ENCODE measurements around the gene LNX1.

LNX1 gene

GRCh38 chr4:53427366-53427765 lies 163.9 kb downstream of the LNX1 start:
- H2BK12ac ChIP-seq (ENCODE audit: low read length), result no peak overlapping the region
- DNase-seq, result no peak
- no peaks in the 10 kb centered on the region for H3K4me1 ChIP-seq (ENCODE audit: control insufficient read depth in 1 of 2, insufficient read depth in 2 of 2, low read length in 2 of 2)
- H2BK120ac ChIP-seq (ENCODE audit: insufficient read depth, low read length, poor library complexity), result no peak overlapping the region
- H3K14ac ChIP-seq (ENCODE audit: low read length), result no peak overlapping the region
- no peak overlapping the region for H2AK5ac ChIP-seq (ENCODE audit: low read length)
- H4K8ac ChIP-seq (ENCODE audit: low read depth, low read length), result no peak overlapping the region
- no peak overlapping the region for H3K9ac ChIP-seq (ENCODE audit: low read length)
- no peak overlapping the region for H2BK5ac ChIP-seq (ENCODE audit: low read depth, low read length, poor library complexity)
- no peaks in the 10 kb centered on the region for H3K79me2 ChIP-seq (ENCODE audit: control insufficient read depth, insufficient read depth, low read length, poor library complexity)
- H3K4me2 ChIP-seq (ENCODE audit: low read length), result no peak overlapping the region
- no peaks in the 10 kb centered on the region for H3K27me3 ChIP-seq (ENCODE audit: insufficient read depth, low read length)
- no peak overlapping the region for H4K12ac ChIP-seq (ENCODE audit: low read depth, low read length)
- no peak overlapping the region for H3K4ac ChIP-seq (ENCODE audit: low read depth, low read length)
- no peak overlapping the region for H3K27ac ChIP-seq (ENCODE audit: low read depth, low read length)
- H3K79me1 ChIP-seq (ENCODE audit: low read length), result no peaks in the 10 kb centered on the region
- no peak overlapping the region for H4K91ac ChIP-seq (ENCODE audit: low read depth, low read length)
- H2AFZ ChIP-seq (ENCODE audit: insufficient read depth, low read length, poor library complexity), result no peak overlapping the region
- H3K23ac ChIP-seq (ENCODE audit: low read length), result no peak overlapping the region
- H3K36me3 ChIP-seq (ENCODE audit: control insufficient read depth in 1 of 2, insufficient read depth in 2 of 2, low read length in 2 of 2), result peaks cover 3 to 5% of the 10 kb centered on the region in 2 experiments
- no peaks in the 10 kb centered on the region for H3K9me3 ChIP-seq (ENCODE audit: insufficient read depth, low read depth, low read length)
- H3K4me3 ChIP-seq (ENCODE audit: low read depth, low read length), result no peak overlapping the region
- no peak overlapping the region for H3K18ac ChIP-seq (ENCODE audit: low read length)

GRCh38 chr4:53424280-53424679 lies 167.0 kb downstream of the LNX1 start:
- H4K91ac ChIP-seq (ENCODE audit: low read depth, low read length), result no peak overlapping the region
- DNase-seq, result no peak
- H3K23ac ChIP-seq (ENCODE audit: low read length), result no peak overlapping the region
- H3K14ac ChIP-seq (ENCODE audit: low read length), result no peak overlapping the region
- H2BK12ac ChIP-seq (ENCODE audit: low read length), result no peak overlapping the region
- no peak overlapping the region for H2AFZ ChIP-seq (ENCODE audit: insufficient read depth, low read length, poor library complexity)
- H4K8ac ChIP-seq (ENCODE audit: low read depth, low read length), result no peak overlapping the region
- H3K79me2 ChIP-seq (ENCODE audit: control insufficient read depth, insufficient read depth, low read length, poor library complexity), result no peaks in the 10 kb centered on the region
- no peak overlapping the region for H2AK5ac ChIP-seq (ENCODE audit: low read length)
- H3K27me3 ChIP-seq (ENCODE audit: insufficient read depth, low read length), result no peaks in the 10 kb centered on the region
- H3K9me3 ChIP-seq (ENCODE audit: insufficient read depth, low read depth, low read length), result no peaks in the 10 kb centered on the region
- H4K12ac ChIP-seq (ENCODE audit: low read depth, low read length), result no peak overlapping the region
- H3K18ac ChIP-seq (ENCODE audit: low read length), result no peak overlapping the region
- H3K36me3 ChIP-seq (ENCODE audit: control insufficient read depth in 1 of 2, insufficient read depth in 2 of 2, low read length in 2 of 2), result no peaks in the 10 kb centered on the region
- H3K4me2 ChIP-seq (ENCODE audit: low read length), result no peak overlapping the region
- no peak overlapping the region for H3K27ac ChIP-seq (ENCODE audit: low read depth, low read length)
- no peak overlapping the region for H3K4ac ChIP-seq (ENCODE audit: low read depth, low read length)
- H3K79me1 ChIP-seq (ENCODE audit: low read length), result no peaks in the 10 kb centered on the region
- H2BK5ac ChIP-seq (ENCODE audit: low read depth, low read length, poor library complexity), result no peak overlapping the region
- H2BK120ac ChIP-seq (ENCODE audit: insufficient read depth, low read length, poor library complexity), result no peak overlapping the region
- H3K4me1 ChIP-seq (ENCODE audit: control insufficient read depth in 1 of 2, insufficient read depth in 2 of 2, low read length in 2 of 2), result no peaks in the 10 kb centered on the region
- H3K9ac ChIP-seq (ENCODE audit: low read length), result no peak overlapping the region
- H3K4me3 ChIP-seq (ENCODE audit: low read depth, low read length), result no peak overlapping the region

GRCh38 chr4:53422367-53422766 lies 168.9 kb downstream of the LNX1 start:
- H3K18ac ChIP-seq (ENCODE audit: low read length), result no peak overlapping the region
- no peak overlapping the region for H3K23ac ChIP-seq (ENCODE audit: low read length)
- no peak overlapping the region for H3K9ac ChIP-seq (ENCODE audit: low read length)
- peaks cover 0 to 2% of the 10 kb centered on the region in 2 experiments for H3K36me3 ChIP-seq (ENCODE audit: control insufficient read depth in 1 of 2, insufficient read depth in 2 of 2, low read length in 2 of 2)
- no peak overlapping the region for H2BK12ac ChIP-seq (ENCODE audit: low read length)
- no peaks in the 10 kb centered on the region for H3K9me3 ChIP-seq (ENCODE audit: insufficient read depth, low read depth, low read length)
- no peak overlapping the region for H2BK120ac ChIP-seq (ENCODE audit: insufficient read depth, low read length, poor library complexity)
- H3K4ac ChIP-seq (ENCODE audit: low read depth, low read length), result no peak overlapping the region
- no peak overlapping the region for H3K4me2 ChIP-seq (ENCODE audit: low read length)
- H2BK5ac ChIP-seq (ENCODE audit: low read depth, low read length, poor library complexity), result no peak overlapping the region
- no CpG with 5 or more reads among the region's 1 CpG for WGBS (ENCODE audit: extremely low coverage, insufficient coverage, insufficient read length)
- H2AK5ac ChIP-seq (ENCODE audit: low read length), result no peak overlapping the region
- no peaks in the 10 kb centered on the region for H3K4me1 ChIP-seq (ENCODE audit: control insufficient read depth in 1 of 2, insufficient read depth in 2 of 2, low read length in 2 of 2)
- no peak overlapping the region for H3K27ac ChIP-seq (ENCODE audit: low read depth, low read length)
- no peak overlapping the region for H4K8ac ChIP-seq (ENCODE audit: low read depth, low read length)
- H3K14ac ChIP-seq (ENCODE audit: low read length), result no peak overlapping the region
- H2AFZ ChIP-seq (ENCODE audit: insufficient read depth, low read length, poor library complexity), result no peak overlapping the region
- H4K12ac ChIP-seq (ENCODE audit: low read depth, low read length), result no peak overlapping the region
- H3K27me3 ChIP-seq (ENCODE audit: insufficient read depth, low read length), result no peaks in the 10 kb centered on the region
- no peak overlapping the region for H3K4me3 ChIP-seq (ENCODE audit: low read depth, low read length)
- H3K79me2 ChIP-seq (ENCODE audit: control insufficient read depth, insufficient read depth, low read length, poor library complexity), result no peaks in the 10 kb centered on the region
- no peak overlapping the region for H4K91ac ChIP-seq (ENCODE audit: low read depth, low read length)
- no peak for DNase-seq
- H3K79me1 ChIP-seq (ENCODE audit: low read length), result no peaks in the 10 kb centered on the region

- no peak overlapping the region for H2BK5ac ChIP-seq (ENCODE audit: low read depth, low read length, poor library complexity)
- H4K91ac ChIP-seq (ENCODE audit: low read depth, low read length), result no peak overlapping the region
- no peak overlapping the region for H3K14ac ChIP-seq (ENCODE audit: low read length)
- H3K36me3 ChIP-seq (ENCODE audit: control insufficient read depth in 1 of 2, insufficient read depth in 2 of 2, low read length in 2 of 2), result peaks cover 0 to 2% of the 10 kb centered on the region in 2 experiments
- no peak overlapping the region for H3K4me2 ChIP-seq (ENCODE audit: low read length)
- no peaks in the 10 kb centered on the region for H3K9me3 ChIP-seq (ENCODE audit: insufficient read depth, low read depth, low read length)
- no peak overlapping the region for H2AFZ ChIP-seq (ENCODE audit: insufficient read depth, low read length, poor library complexity)
- H3K23ac ChIP-seq (ENCODE audit: low read length), result no peak overlapping the region
- H3K27me3 ChIP-seq (ENCODE audit: insufficient read depth, low read length), result no peaks in the 10 kb centered on the region
- H3K4ac ChIP-seq (ENCODE audit: low read depth, low read length), result no peak overlapping the region
- no peak overlapping the region for H3K9ac ChIP-seq (ENCODE audit: low read length)
- H3K79me2 ChIP-seq (ENCODE audit: control insufficient read depth, insufficient read depth, low read length, poor library complexity), result no peaks in the 10 kb centered on the region
- no peak overlapping the region for H3K27ac ChIP-seq (ENCODE audit: low read depth, low read length)
- no peak overlapping the region for H4K8ac ChIP-seq (ENCODE audit: low read depth, low read length)
- no peaks in the 10 kb centered on the region for H3K4me1 ChIP-seq (ENCODE audit: control insufficient read depth in 1 of 2, insufficient read depth in 2 of 2, low read length in 2 of 2)
- no peak overlapping the region for H3K4me3 ChIP-seq (ENCODE audit: low read depth, low read length)
- no peak overlapping the region for H2BK120ac ChIP-seq (ENCODE audit: insufficient read depth, low read length, poor library complexity)
- H3K18ac ChIP-seq (ENCODE audit: low read length), result no peak overlapping the region
- H4K12ac ChIP-seq (ENCODE audit: low read depth, low read length), result no peak overlapping the region
- H2AK5ac ChIP-seq (ENCODE audit: low read length), result no peak overlapping the region
- no peaks in the 10 kb centered on the region for H3K79me1 ChIP-seq (ENCODE audit: low read length)
- DNase-seq, result no peak
- no CpG with 5 or more reads among the region's 2 CpGs for WGBS (ENCODE audit: extremely low coverage, insufficient coverage, insufficient read length)
- H2BK12ac ChIP-seq (ENCODE audit: low read length), result no peak overlapping the region
Observed at GRCh38 chr4:53421791-53422190, 169.5 kb downstream of the LNX1 start.

- no peaks in the 10 kb centered on the region for H3K79me1 ChIP-seq (ENCODE audit: low read length)
- no peak overlapping the region for H3K9ac ChIP-seq (ENCODE audit: low read length)
- DNase-seq, result no peak
- H4K91ac ChIP-seq (ENCODE audit: low read depth, low read length), result no peak overlapping the region
- no peak overlapping the region for H2BK120ac ChIP-seq (ENCODE audit: insufficient read depth, low read length, poor library complexity)
- no peak overlapping the region for H3K4me2 ChIP-seq (ENCODE audit: low read length)
- H3K4ac ChIP-seq (ENCODE audit: low read depth, low read length), result no peak overlapping the region
- H3K14ac ChIP-seq (ENCODE audit: low read length), result no peak overlapping the region
- H3K23ac ChIP-seq (ENCODE audit: low read length), result no peak overlapping the region
- no peak overlapping the region for H3K27ac ChIP-seq (ENCODE audit: low read depth, low read length)
- H2BK5ac ChIP-seq (ENCODE audit: low read depth, low read length, poor library complexity), result no peak overlapping the region
- no CpG with 5 or more reads among the region's 3 CpGs for WGBS (ENCODE audit: extremely low coverage, insufficient coverage, insufficient read length)
- no peak overlapping the region for H4K12ac ChIP-seq (ENCODE audit: low read depth, low read length)
- H3K18ac ChIP-seq (ENCODE audit: low read length), result no peak overlapping the region
- H3K27me3 ChIP-seq (ENCODE audit: insufficient read depth, low read length), result no peaks in the 10 kb centered on the region
- no peak overlapping the region for H3K4me3 ChIP-seq (ENCODE audit: low read depth, low read length)
- H4K8ac ChIP-seq (ENCODE audit: low read depth, low read length), result no peak overlapping the region
- no peak overlapping the region for H2AFZ ChIP-seq (ENCODE audit: insufficient read depth, low read length, poor library complexity)
- peaks cover 0 to 2% of the 10 kb centered on the region in 2 experiments for H3K36me3 ChIP-seq (ENCODE audit: control insufficient read depth in 1 of 2, insufficient read depth in 2 of 2, low read length in 2 of 2)
- H2AK5ac ChIP-seq (ENCODE audit: low read length), result no peak overlapping the region
- H3K4me1 ChIP-seq (ENCODE audit: control insufficient read depth in 1 of 2, insufficient read depth in 2 of 2, low read length in 2 of 2), result no peaks in the 10 kb centered on the region
- H2BK12ac ChIP-seq (ENCODE audit: low read length), result no peak overlapping the region
- no peaks in the 10 kb centered on the region for H3K79me2 ChIP-seq (ENCODE audit: control insufficient read depth, insufficient read depth, low read length, poor library complexity)
- no peaks in the 10 kb centered on the region for H3K9me3 ChIP-seq (ENCODE audit: insufficient read depth, low read depth, low read length)
Observed at GRCh38 chr4:53419208-53419607, 172.1 kb downstream of the LNX1 start.
